Choroid plexus epithelial cell (primary cell): ENCODE measurements around the gene DYNLT3.

Experiments used
- DNase-seq: peaks from one replicate; pipeline ENCODE4 v3.0.0-alpha.2; 2010; ENCODE audit warnings: low read depth
- H3K4me3 ChIP-seq: 2 replicates; pipeline ENCODE4 v1.5.1; 2011; ENCODE audit warnings: low read depth, mild to moderate bottlenecking, control low read depth, low read length, moderate library complexity
- TF ChIP-seq, protein P1 (sequence below): conservative IDR thresholded peaks from 2 replicates; pipeline ENCODE4 v1.5.1; 2011; ENCODE audit warnings: low read depth, mild to moderate bottlenecking, control low read depth, inconsistent platforms, low read length, moderate library complexity

Gene DYNLT3

GRCh38 chrX:37815366-37815765 lies 32.0 kb downstream of the DYNLT3 start:
- TF ChIP-seq, protein P1, sequence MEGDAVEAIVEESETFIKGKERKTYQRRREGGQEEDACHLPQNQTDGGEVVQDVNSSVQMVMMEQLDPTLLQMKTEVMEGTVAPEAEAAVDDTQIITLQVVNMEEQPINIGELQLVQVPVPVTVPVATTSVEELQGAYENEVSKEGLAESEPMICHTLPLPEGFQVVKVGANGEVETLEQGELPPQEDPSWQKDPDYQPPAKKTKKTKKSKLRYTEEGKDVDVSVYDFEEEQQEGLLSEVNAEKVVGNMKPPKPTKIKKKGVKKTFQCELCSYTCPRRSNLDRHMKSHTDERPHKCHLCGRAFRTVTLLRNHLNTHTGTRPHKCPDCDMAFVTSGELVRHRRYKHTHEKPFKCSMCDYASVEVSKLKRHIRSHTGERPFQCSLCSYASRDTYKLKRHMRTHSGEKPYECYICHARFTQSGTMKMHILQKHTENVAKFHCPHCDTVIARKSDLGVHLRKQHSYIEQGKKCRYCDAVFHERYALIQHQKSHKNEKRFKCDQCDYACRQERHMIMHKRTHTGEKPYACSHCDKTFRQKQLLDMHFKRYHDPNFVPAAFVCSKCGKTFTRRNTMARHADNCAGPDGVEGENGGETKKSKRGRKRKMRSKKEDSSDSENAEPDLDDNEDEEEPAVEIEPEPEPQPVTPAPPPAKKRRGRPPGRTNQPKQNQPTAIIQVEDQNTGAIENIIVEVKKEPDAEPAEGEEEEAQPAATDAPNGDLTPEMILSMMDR = no peak

DNA sequence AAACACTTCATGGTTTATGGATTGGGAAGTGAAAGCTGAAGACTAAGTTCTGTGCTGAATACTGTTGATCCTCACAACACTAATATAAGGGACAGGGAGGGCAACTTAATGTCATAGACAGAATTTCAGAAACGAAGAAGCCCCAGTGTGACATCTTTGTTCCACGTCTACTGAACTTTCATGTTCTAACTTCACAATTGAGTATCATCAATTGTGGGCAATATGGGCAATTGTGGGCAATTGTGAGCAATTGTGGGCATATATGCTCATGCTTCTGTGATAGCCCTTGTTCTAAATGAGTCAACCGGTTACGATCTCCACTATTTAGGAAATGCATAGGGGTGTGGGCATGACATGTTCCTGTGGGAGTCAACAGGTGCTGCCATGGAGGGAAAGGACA lies 33.8 kb downstream of the DYNLT3 start:
- H3K4me3 ChIP-seq = no peak overlapping the region
- TF ChIP-seq, protein P1 = no peak
- DNase-seq = no peak

More at GRCh38 chrX:37815366-37815765, 32.0 kb downstream of the DYNLT3 start:
- H3K4me3 ChIP-seq = no peak overlapping the region
- DNase-seq = no peak

- no peak overlapping the region for H3K4me3 ChIP-seq
- DNase-seq = no peak
- TF ChIP-seq, protein P1 = no peak
Measured at GRCh38 chrX:37812110-37812509, 35.3 kb downstream of the DYNLT3 start.

- H3K4me3 ChIP-seq = no peak overlapping the region
- TF ChIP-seq, protein P1 = no peak
- no peak for DNase-seq
Measured at GRCh38 chrX:37809970-37810369, 37.4 kb downstream of the DYNLT3 start.

DNA sequence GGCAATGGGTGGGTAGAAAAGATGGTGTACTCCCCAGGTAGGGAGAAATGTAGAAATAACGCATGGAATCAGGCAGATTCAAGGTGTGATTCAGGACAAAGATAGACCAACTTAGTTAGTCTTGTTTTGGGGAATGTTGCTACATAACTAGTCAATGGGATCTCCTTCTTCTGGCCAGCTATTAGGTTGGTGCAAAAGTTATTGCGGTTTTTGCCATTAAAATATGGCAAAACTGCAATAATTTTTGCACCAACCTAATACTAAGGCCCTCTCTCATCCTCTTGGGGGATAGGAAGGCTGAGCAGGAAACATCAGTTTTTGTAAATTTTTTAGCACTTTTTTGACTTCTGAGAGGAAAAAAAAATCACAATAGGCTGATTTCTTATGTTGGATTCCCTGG lies 44.3 kb downstream of the DYNLT3 start:
- H3K4me3 ChIP-seq = no peak overlapping the region
- TF ChIP-seq, protein P1 = no peak
- no peak for DNase-seq

GRCh38 chrX:37802028-37802427 lies 45.3 kb downstream of the DYNLT3 start:
- TF ChIP-seq, protein P1 = no peak
- no peak overlapping the region for H3K4me3 ChIP-seq
- peak; percentile 23 for DNase-seq

- no peak overlapping the region for H3K4me3 ChIP-seq
- peak; percentile 16 for DNase-seq
- TF ChIP-seq, protein P1 = no peak
Measured at GRCh38 chrX:37800717-37801116, 46.7 kb downstream of the DYNLT3 start.
